B cell (primary cell): ENCODE data around the gene GRIA3.

ENCODE experiments used
- CTCF ChIP-seq: fragments of 200-600 bp; IDR thresholded peaks from one replicate; pipeline ENCODE4 v1.8.0; 2022; ENCODE audit warnings: antibody characterized with exemption, mild to moderate bottlenecking
- EZH2 ChIP-seq: IDR thresholded peaks from 2 replicates; pipeline ENCODE4 v1.6.1; 2012; ENCODE audit warnings: borderline replicate concordance, low read depth, mild to moderate bottlenecking, moderate library complexity, low read length; ENCODE audit not compliant: insufficient read depth, poor library complexity, severe bottlenecking

- no peak for TF ChIP-seq CTCF
- no peak for TF ChIP-seq EZH2
These were observed 28.8 kb upstream of the GRIA3 start for GRCh38 chrX:123155327-123155726.
